Measurements from ENCODE around the gene RNPS1. TPM values are rescaled to one million over a fixed set of nuclear protein-coding genes. Genes with fewer than 3 reads are reported as not detected.

The RNPS1 gene
- total RNA-seq, 3 donors from 2014 or later (not counting 1 experiment from before 2014, with no cell fraction given), result 269 to 284 (median 273) TPM

DNA sequence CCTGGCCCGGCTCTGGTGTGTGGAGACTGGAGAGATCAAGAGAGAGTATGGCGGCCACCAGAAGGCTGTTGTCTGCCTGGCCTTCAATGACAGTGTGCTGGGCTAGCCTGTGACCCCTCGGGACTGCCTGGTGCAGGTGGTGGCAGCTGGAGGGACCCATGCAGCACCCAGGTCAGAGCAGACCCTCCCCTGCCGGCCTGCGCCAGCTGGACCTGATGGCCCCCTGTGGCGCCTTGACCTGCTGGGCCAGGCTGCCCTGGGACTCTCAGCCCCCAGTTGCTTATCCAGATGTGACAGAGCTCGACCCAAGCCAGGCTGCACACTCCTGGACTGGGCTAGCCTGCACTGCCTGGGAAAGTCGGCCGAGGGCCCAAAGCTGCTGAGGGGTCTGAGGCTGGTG is 59.2 kb downstream of the RNPS1 start:
- H3K27ac ChIP-seq (ENCODE audit: low read length), result no peak overlapping the region
- H3K4me3 ChIP-seq (ENCODE audit: low read length), result no peak overlapping the region
- TF ChIP-seq CTCF (IDR thresholded peaks at IDR 0.05), result no peak
- DNase-seq (no peak), ATAC-seq (no peak)
- H3K4me1 Mint-ChIP-seq, result peaks cover 19 to 39% of the 10 kb centered on the region in 2 donors
- no peaks in the 10 kb centered on the region for H3K27me3 ChIP-seq (ENCODE audit: control insufficient read depth, insufficient read depth, low read length)
- no peaks in the 10 kb centered on the region for H3K27me3 Mint-ChIP-seq (ENCODE audit: low read depth in 2 of 2)
- H3K9me3 ChIP-seq (ENCODE audit: control insufficient read depth, insufficient read depth, low read length), result no peaks in the 10 kb centered on the region
- H3K36me3 ChIP-seq (ENCODE audit: control insufficient read depth, insufficient read depth, low read length), result peaks cover 31% of the 10 kb centered on the region
- intact Hi-C loops (cut with micrococcal nuclease), result no loop called here
- no peak overlapping the region for H3K4me3 Mint-ChIP-seq
- no peaks in the 10 kb centered on the region for H3K36me3 Mint-ChIP-seq
- 98% methylated on average over 9 of the region's 9 CpGs for WGBS (ENCODE audit: insufficient coverage)
- H3K9me3 Mint-ChIP-seq, result no peaks in the 10 kb centered on the region
- H3K4me1 ChIP-seq (ENCODE audit: control insufficient read depth, insufficient read depth, low read length), result peaks cover 37% of the 10 kb centered on the region
- H3K27ac Mint-ChIP-seq, result no peak overlapping the region

DNA sequence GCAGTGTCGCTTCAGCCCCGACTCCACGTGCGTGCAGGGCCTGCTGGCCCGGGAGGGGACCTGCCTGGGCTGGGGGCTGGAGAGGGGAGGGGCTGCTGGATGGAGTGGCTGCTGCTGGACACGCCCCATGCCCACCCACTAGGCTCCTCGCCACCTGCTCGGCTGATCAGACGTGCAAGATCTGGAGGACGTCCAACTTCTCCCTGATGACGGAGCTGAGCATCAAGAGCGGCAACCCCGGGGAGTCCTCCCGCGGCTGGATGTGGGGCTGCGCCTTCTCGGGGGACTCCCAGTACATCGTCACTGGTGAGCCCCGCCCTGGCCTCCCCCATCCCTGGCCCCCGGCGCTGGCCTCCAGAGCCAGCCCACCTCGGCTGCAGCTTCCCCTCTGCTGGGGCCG is 59.6 kb downstream of the RNPS1 start:
- Histone ChIP-seq H3K4me3 (ENCODE audit: low read length) (no peak overlapping the region), H3K4me1 (ENCODE audit: control insufficient read depth, insufficient read depth, low read length) (peaks cover 32% of the 10 kb centered on the region), H3K36me3 (ENCODE audit: control insufficient read depth, insufficient read depth, low read length) (peaks cover 31% of the 10 kb centered on the region), H3K27me3 (ENCODE audit: control insufficient read depth, insufficient read depth, low read length) (no peaks in the 10 kb centered on the region), H3K9me3 (ENCODE audit: control insufficient read depth, insufficient read depth, low read length) (no peaks in the 10 kb centered on the region), H3K27ac (ENCODE audit: low read length) (no peak overlapping the region)
- intact Hi-C loops (cut with micrococcal nuclease), result no loop called here
- Mint-ChIP-seq H3K27me3 (ENCODE audit: low read depth in 2 of 2) (no peaks in the 10 kb centered on the region), H3K27ac (no peak overlapping the region), H3K9me3 (no peaks in the 10 kb centered on the region), H3K4me3 (no peak overlapping the region), H3K36me3 (no peaks in the 10 kb centered on the region), H3K4me1 (peaks cover 19 to 39% of the 10 kb centered on the region in 2 donors)
- ATAC-seq (no peak), DNase-seq (no peak)
- no peak for TF ChIP-seq CTCF (IDR thresholded peaks at IDR 0.05)
- 95% methylated on average over 23 of the region's 23 CpGs for WGBS (ENCODE audit: insufficient coverage)

DNA sequence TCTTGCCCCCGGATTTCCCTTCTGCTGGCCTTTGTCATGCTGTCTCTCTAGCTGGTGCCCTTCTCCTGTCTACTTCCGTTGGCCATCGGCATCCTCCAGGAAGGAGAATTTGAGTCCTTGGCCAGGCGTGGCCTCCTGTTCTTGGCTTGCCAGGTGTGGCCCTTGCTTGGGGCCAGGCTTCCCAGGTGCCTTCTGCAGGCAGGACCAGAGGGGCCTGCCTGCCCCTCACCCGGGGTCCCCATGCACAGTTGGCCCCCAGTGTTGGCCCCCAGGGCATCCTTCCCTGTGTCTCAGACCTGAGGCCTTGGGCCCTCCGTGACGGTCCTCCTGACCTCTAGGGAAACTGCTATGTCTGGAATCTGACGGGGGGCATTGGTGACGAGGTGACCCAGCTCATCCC is 60.1 kb downstream of the RNPS1 start:
- peak overlapping the region; percentile 67 for H3K4me3 Mint-ChIP-seq
- H3K4me1 ChIP-seq (ENCODE audit: control insufficient read depth, insufficient read depth, low read length), result peaks cover 28% of the 10 kb centered on the region
- no peaks in the 10 kb centered on the region for H3K36me3 Mint-ChIP-seq
- no peak overlapping the region for H3K4me3 ChIP-seq (ENCODE audit: low read length)
- no peak overlapping the region for H3K27ac ChIP-seq (ENCODE audit: low read length)
- peak overlapping the region in 1 of 2 donors; percentile 76 for H3K27ac Mint-ChIP-seq
- H3K27me3 ChIP-seq (ENCODE audit: control insufficient read depth, insufficient read depth, low read length), result no peaks in the 10 kb centered on the region
- peaks cover 31% of the 10 kb centered on the region for H3K36me3 ChIP-seq (ENCODE audit: control insufficient read depth, insufficient read depth, low read length)
- no peak for ATAC-seq
- H3K4me1 Mint-ChIP-seq, result peaks cover 19 to 36% of the 10 kb centered on the region in 2 donors
- no peak for TF ChIP-seq CTCF (IDR thresholded peaks at IDR 0.05)
- intact Hi-C loops (cut with micrococcal nuclease), result no loop called here
- H3K9me3 ChIP-seq (ENCODE audit: control insufficient read depth, insufficient read depth, low read length), result no peaks in the 10 kb centered on the region
- whole genome bisulfite sequencing (ENCODE audit: insufficient coverage), result 94% methylated on average over 9 of the region's 9 CpGs
- no peak for DNase-seq
- H3K27me3 Mint-ChIP-seq (ENCODE audit: low read depth in 2 of 2), result no peaks in the 10 kb centered on the region
- H3K9me3 Mint-ChIP-seq, result no peaks in the 10 kb centered on the region

DNA sequence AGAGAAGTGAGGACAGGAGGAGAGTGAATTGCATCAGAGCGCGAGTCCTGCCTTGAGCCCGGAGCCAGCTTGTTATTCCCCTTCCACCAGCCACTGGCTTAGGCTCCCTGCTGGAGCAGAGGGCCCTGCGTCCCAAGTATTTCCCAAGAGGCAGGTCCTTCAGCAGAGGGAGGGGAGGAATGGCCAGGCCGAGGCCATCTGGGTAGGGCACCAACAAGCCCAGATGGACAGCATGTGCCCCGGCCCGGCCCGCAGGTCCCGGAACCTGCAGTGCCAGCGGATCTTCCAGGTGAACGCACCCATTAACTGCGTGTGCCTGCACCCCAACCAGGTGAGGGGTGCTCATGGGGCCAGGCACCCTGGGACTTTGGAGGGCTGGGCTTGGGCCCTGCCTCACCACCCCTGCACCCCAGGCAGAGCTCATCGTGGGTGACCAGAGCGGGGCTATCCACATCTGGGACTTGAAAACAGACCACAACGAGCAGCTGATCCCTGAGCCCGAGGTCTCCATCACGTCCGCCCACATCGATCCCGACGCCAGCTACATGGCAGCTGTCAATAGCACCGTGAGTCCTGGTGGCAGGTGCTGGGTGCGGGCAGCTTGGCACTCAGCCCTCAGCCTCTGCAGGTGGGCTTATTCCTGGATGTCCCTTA is 61.0 kb downstream of the RNPS1 start:
- H3K36me3 ChIP-seq (ENCODE audit: control insufficient read depth, insufficient read depth, low read length), result peaks cover 26% of the 10 kb centered on the region
- intact Hi-C loops (cut with micrococcal nuclease), result no loop called here
- H3K4me1 ChIP-seq (ENCODE audit: control insufficient read depth, insufficient read depth, low read length), result peaks cover 19% of the 10 kb centered on the region
- no peaks in the 10 kb centered on the region for H3K9me3 ChIP-seq (ENCODE audit: control insufficient read depth, insufficient read depth, low read length)
- TF ChIP-seq CTCF (IDR thresholded peaks at IDR 0.05), result no peak
- Mint-ChIP-seq H3K9me3 (no peaks in the 10 kb centered on the region), H3K36me3 (no peaks in the 10 kb centered on the region), H3K27ac (peak overlapping the region; percentile 80 to 88), H3K4me3 (peak overlapping the region; percentile 6), H3K27me3 (ENCODE audit: low read depth in 2 of 2) (peaks cover 0 to 3% of the 10 kb centered on the region in 2 donors), H3K4me1 (peaks cover 19 to 32% of the 10 kb centered on the region in 2 donors)
- ATAC-seq, result no peak
- DNase-seq, result no peak
- 97% methylated on average over 23 of the region's 23 CpGs for WGBS (ENCODE audit: insufficient coverage)
- no peak overlapping the region for H3K27ac ChIP-seq (ENCODE audit: low read length)
- H3K4me3 ChIP-seq (ENCODE audit: low read length), result no peak overlapping the region
- no peaks in the 10 kb centered on the region for H3K27me3 ChIP-seq (ENCODE audit: control insufficient read depth, insufficient read depth, low read length)

Data from natural killer cell (primary cell).